Activated CD8-positive, alpha-beta memory T cell treated with anti-CD3 and anti-CD28 coated beads, Interleukin-2, amount 10 ng/mL, durations not matched to agents 7 days and 5 days (primary cell): ENCODE measurements around the gene HNF1A. TPM values are rescaled to one million over a fixed set of nuclear protein-coding genes. Genes with fewer than 3 reads are reported as not detected.

Experiments
- ATAC-seq: fragments of 150-1000 bp; cut with Tn5 transposase; one replicate; pipeline ENCODE4 v1.10.0; 2021; ENCODE audit warnings: moderate library complexity
- CTCF ChIA-PET: fragments of 350-600 bp; sonication (Branson Sonifier 250); formaldehyde crosslinking; loops from one replicate; lab custom pipeline; 2021; ENCODE audit warnings: antibody characterized with exemption; lab: Charles Lee
- DNase-seq: peaks from one replicate; pipeline ENCODE4 v3.0.0-alpha.2; 2020
- H3K27ac Mint-ChIP-seq: one replicate; pipeline ENCODE4 v1.8.0; 2021; ENCODE audit warnings: mild to moderate bottlenecking, mixed read lengths
- H3K27me3 Mint-ChIP-seq: one replicate; pipeline ENCODE4 v1.8.0; 2021; ENCODE audit warnings: mixed read lengths
- H3K36me3 Mint-ChIP-seq: one replicate; pipeline ENCODE4 v1.8.0; 2021; ENCODE audit warnings: mild to moderate bottlenecking, mixed read lengths
- H3K4me1 Mint-ChIP-seq: one replicate; pipeline ENCODE4 v1.8.0; 2021; ENCODE audit warnings: mixed read lengths
- H3K4me3 Mint-ChIP-seq: one replicate; pipeline ENCODE4 v1.8.0; 2021; ENCODE audit warnings: mild to moderate bottlenecking, moderate library complexity, mixed read lengths
- H3K9me3 Mint-ChIP-seq: one replicate; pipeline ENCODE4 v1.8.0; 2022; ENCODE audit warnings: low read depth, mixed read lengths
- total RNA-seq, 2 experiments: library from RNA; stranded (reverse); gene quantifications; one replicate each; pipeline ENCODE4 v1.2.3, GENCODE V29; 2021

Gene HNF1A
- total RNA-seq, 2 experiments from 2014 or later, result not detected

DNA sequence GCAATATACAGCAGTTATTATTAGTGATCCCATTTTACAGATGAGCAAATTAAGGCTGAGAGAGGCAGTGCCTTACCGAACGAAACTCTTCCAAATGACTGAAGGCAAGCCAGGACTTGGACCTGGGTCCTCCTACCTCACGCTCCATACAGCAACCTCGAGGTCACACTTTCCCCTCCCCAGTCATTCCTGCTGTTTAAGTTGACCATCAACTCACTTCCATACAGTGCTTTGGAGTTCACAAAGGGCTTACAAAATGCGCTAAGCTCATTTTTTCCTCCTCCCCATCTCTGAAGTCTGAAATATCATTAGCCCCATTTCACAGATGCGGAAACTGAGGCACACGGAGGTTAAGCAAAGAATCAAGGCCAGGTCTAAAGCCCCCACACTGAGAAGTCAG is 4.3 kb downstream of the HNF1A start:
- no peaks in the 10 kb centered on the region for H3K36me3 Mint-ChIP-seq
- no peak for DNase-seq
- no peak overlapping the region for H3K4me3 Mint-ChIP-seq
- no peaks in the 10 kb centered on the region for H3K27me3 Mint-ChIP-seq
- no peaks in the 10 kb centered on the region for H3K9me3 Mint-ChIP-seq
- H3K27ac Mint-ChIP-seq, result no peak overlapping the region
- no peak for ATAC-seq
- peaks cover 7% of the 10 kb centered on the region for H3K4me1 Mint-ChIP-seq
- CTCF ChIA-PET, result interaction anchor here (1.4 to 2.6 kb wide), 2 partner anchors 11 to 333 kb away, joined by 4 to 9 read pairs; no protein-coding TSS in a partner anchor

- Mint-ChIP-seq H3K4me3 (no peak overlapping the region), H3K9me3 (no peaks in the 10 kb centered on the region), H3K27ac (no peak overlapping the region), H3K4me1 (peaks cover 7% of the 10 kb centered on the region), H3K36me3 (no peaks in the 10 kb centered on the region), H3K27me3 (no peaks in the 10 kb centered on the region)
- CTCF ChIA-PET, result interaction anchor here (0.7 to 1.4 kb wide), 2 partner anchors 12 to 334 kb away, joined by 3 to 4 read pairs; no protein-coding TSS in a partner anchor
- DNase-seq, result no peak
- ATAC-seq, result no peak
Measured at GRCh38 chr12:120983759-120984158, 5.4 kb downstream of the HNF1A start.

DNA sequence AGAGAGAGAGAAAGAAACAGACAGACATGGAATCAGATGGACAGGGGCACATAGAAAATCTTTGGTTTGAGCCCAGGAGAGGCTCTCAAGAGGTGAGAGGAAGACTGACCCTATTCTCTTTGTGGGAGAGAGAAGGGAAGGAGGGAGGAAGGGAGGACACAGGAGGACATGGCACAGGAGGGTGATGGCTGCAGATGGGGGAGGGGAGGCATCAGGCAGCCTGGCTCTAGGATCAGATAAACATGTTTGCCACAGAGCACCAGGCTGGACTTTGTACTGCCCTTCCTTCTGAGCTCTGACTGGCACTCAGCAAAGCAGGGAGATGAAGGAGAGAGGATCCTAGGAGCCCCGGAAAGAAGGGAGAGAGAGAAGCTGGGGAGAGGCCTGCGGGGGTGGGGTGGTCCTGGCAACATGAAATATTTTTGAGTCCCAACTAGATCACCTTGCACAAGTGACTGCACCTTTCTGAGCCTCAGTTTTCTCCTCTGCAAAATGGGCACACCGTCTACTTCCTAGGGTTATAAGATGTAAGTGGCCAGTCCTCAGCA is 6.1 kb downstream of the HNF1A start:
- no peak overlapping the region for H3K27ac Mint-ChIP-seq
- peaks cover 7% of the 10 kb centered on the region for H3K4me1 Mint-ChIP-seq
- no peaks in the 10 kb centered on the region for H3K36me3 Mint-ChIP-seq
- no peaks in the 10 kb centered on the region for H3K9me3 Mint-ChIP-seq
- CTCF ChIA-PET, result interaction anchor here (0.7 kb wide), 1 partner anchor 13 kb away, joined by 3 read pairs; no protein-coding TSS in a partner anchor
- ATAC-seq, result no peak
- H3K27me3 Mint-ChIP-seq, result no peaks in the 10 kb centered on the region
- no peak overlapping the region for H3K4me3 Mint-ChIP-seq
- DNase-seq, result no peak

- peaks cover 2% of the 10 kb centered on the region for H3K4me1 Mint-ChIP-seq
- ATAC-seq (no peak), DNase-seq (no peak)
- no peak overlapping the region for H3K27ac Mint-ChIP-seq
- no peaks in the 10 kb centered on the region for H3K9me3 Mint-ChIP-seq
- CTCF ChIA-PET, result no interaction called here
- peaks cover 7% of the 10 kb centered on the region for H3K27me3 Mint-ChIP-seq
- no peak overlapping the region for H3K4me3 Mint-ChIP-seq
- no peaks in the 10 kb centered on the region for H3K36me3 Mint-ChIP-seq
Measured at GRCh38 chr12:120988234-120988633, 9.9 kb downstream of the HNF1A start.

- Mint-ChIP-seq H3K4me1 (peaks cover 2% of the 10 kb centered on the region), H3K27me3 (peaks cover 7% of the 10 kb centered on the region), H3K4me3 (no peak overlapping the region), H3K36me3 (no peaks in the 10 kb centered on the region), H3K9me3 (no peaks in the 10 kb centered on the region), H3K27ac (no peak overlapping the region)
- ATAC-seq (no peak), DNase-seq (no peak)
- CTCF ChIA-PET, result no interaction called here
Measured at GRCh38 chr12:120988658-120989057, 10.3 kb downstream of the HNF1A start.

GRCh38 chr12:120989687-120990086 is 11.3 kb downstream of the HNF1A start:
- peaks cover 7% of the 10 kb centered on the region for H3K27me3 Mint-ChIP-seq
- no peaks in the 10 kb centered on the region for H3K9me3 Mint-ChIP-seq
- ATAC-seq (no peak), DNase-seq (no peak)
- H3K4me1 Mint-ChIP-seq, result no peaks in the 10 kb centered on the region
- CTCF ChIA-PET, result interaction anchor here (1.1 to 1.2 kb wide), 2 partner anchors 18 to 86 kb away, joined by 3 to 5 read pairs; no protein-coding TSS in a partner anchor
- no peaks in the 10 kb centered on the region for H3K36me3 Mint-ChIP-seq
- H3K4me3 Mint-ChIP-seq, result no peak overlapping the region
- no peak overlapping the region for H3K27ac Mint-ChIP-seq

GRCh38 chr12:120990487-120991055 is 12.2 kb downstream of the HNF1A start:
- H3K4me3 Mint-ChIP-seq, result no peak overlapping the region
- ATAC-seq, result no peak
- H3K27ac Mint-ChIP-seq, result no peak overlapping the region
- CTCF ChIA-PET, result interaction anchor here (1.2 kb wide), 1 partner anchor 19 kb away, joined by 5 read pairs; no protein-coding TSS in a partner anchor
- no peaks in the 10 kb centered on the region for H3K4me1 Mint-ChIP-seq
- H3K36me3 Mint-ChIP-seq, result no peaks in the 10 kb centered on the region
- no peaks in the 10 kb centered on the region for H3K9me3 Mint-ChIP-seq
- DNase-seq, result no peak
- H3K27me3 Mint-ChIP-seq, result peaks cover 11% of the 10 kb centered on the region

DNA sequence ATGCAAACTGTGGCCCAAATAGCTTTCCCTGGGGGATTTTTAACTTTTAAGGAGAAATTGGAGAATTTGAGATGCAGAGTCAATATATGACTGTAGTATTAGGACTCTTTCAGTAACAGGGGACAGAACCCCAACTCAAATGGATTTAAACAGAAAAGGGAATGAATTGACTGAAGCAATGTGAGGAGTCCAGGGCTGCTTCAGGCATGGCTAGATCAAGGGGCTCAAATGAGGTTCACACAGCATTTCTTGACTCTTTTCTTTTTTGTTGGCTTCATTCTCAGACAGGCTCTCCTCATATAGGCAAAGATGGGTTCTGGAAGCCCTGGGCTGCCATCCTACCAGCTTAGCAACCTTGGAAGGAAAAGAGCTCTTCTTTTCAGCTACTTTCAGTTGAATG is 13.6 kb downstream of the HNF1A start:
- DNase-seq (no peak), ATAC-seq (no peak)
- Mint-ChIP-seq H3K4me1 (no peaks in the 10 kb centered on the region), H3K4me3 (no peak overlapping the region), H3K27me3 (peaks cover 11% of the 10 kb centered on the region), H3K9me3 (no peaks in the 10 kb centered on the region), H3K36me3 (no peaks in the 10 kb centered on the region), H3K27ac (no peak overlapping the region)
- CTCF ChIA-PET, result interaction anchor here (0.7 to 1.4 kb wide), 4 partner anchors 14 to 343 kb away, joined by 3 to 5 read pairs (median 4); no protein-coding TSS in a partner anchor

GRCh38 chr12:120992989-120993388 is 14.6 kb downstream of the HNF1A start:
- H3K9me3 Mint-ChIP-seq, result no peaks in the 10 kb centered on the region
- CTCF ChIA-PET, result interaction anchor here (0.8 to 1.4 kb wide), 2 partner anchors 13 to 21 kb away, joined by 3 to 4 read pairs; no protein-coding TSS in a partner anchor
- H3K4me3 Mint-ChIP-seq, result no peak overlapping the region
- no peaks in the 10 kb centered on the region for H3K36me3 Mint-ChIP-seq
- H3K27ac Mint-ChIP-seq, result no peak overlapping the region
- ATAC-seq (no peak), DNase-seq (no peak)
- H3K27me3 Mint-ChIP-seq, result peaks cover 11% of the 10 kb centered on the region
- no peaks in the 10 kb centered on the region for H3K4me1 Mint-ChIP-seq

- Mint-ChIP-seq H3K27me3 (peaks cover 11% of the 10 kb centered on the region), H3K4me1 (no peaks in the 10 kb centered on the region), H3K4me3 (no peak overlapping the region), H3K36me3 (no peaks in the 10 kb centered on the region), H3K9me3 (no peaks in the 10 kb centered on the region), H3K27ac (no peak overlapping the region)
- CTCF ChIA-PET, result no interaction called here
- no peak for DNase-seq
- no peak for ATAC-seq
Measured at GRCh38 chr12:120993496-120993895, 15.2 kb downstream of the HNF1A start.

GRCh38 chr12:120994059-120994458 is 15.7 kb downstream of the HNF1A start:
- ATAC-seq (no peak), DNase-seq (no peak)
- Mint-ChIP-seq H3K27me3 (peaks cover 11% of the 10 kb centered on the region), H3K4me3 (no peak overlapping the region), H3K27ac (no peak overlapping the region), H3K9me3 (no peaks in the 10 kb centered on the region), H3K4me1 (no peaks in the 10 kb centered on the region), H3K36me3 (no peaks in the 10 kb centered on the region)
- CTCF ChIA-PET, result no interaction called here

DNA sequence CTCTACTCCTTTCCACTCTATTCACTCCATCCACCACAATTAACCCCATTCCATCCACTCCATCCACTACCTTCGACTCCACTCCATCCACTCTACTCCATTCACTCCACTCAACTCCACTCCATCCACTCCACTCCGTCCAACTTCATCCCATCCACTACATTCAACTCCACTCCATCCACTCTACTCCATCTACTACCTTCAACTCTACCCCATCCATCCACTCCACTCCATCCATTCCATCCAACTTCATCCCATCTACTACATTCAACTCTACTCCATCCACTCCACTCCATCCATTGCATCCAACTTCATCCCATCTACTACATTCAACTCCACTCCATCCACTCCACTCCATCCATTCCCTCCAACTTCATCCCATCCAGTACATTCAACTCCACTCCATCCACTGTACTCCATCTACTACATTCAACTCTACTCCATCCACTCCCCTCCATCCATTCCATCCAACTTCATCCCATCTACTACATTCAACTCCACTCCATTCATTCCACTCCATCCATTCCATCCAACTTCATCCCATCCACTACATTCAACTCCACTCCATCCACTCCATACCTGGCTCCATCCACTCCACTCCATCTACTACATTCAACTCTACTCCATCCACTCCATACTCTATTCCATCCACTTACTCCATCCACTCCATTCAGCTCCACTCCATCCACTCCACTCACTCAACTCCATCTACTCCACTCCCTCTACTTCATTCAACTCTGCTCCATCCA is 16.4 kb downstream of the HNF1A start:
- ATAC-seq (no peak), DNase-seq (no peak)
- Mint-ChIP-seq H3K4me3 (no peak overlapping the region), H3K27ac (no peak overlapping the region), H3K36me3 (no peaks in the 10 kb centered on the region), H3K27me3 (peaks cover 8% of the 10 kb centered on the region), H3K4me1 (no peaks in the 10 kb centered on the region), H3K9me3 (no peaks in the 10 kb centered on the region)
- CTCF ChIA-PET, result no interaction called here

GRCh38 chr12:120996133-120996746 is 17.9 kb downstream of the HNF1A start:
- Mint-ChIP-seq H3K36me3 (no peaks in the 10 kb centered on the region), H3K27me3 (peaks cover 7% of the 10 kb centered on the region), H3K4me1 (no peaks in the 10 kb centered on the region), H3K4me3 (no peak overlapping the region), H3K27ac (no peak overlapping the region), H3K9me3 (no peaks in the 10 kb centered on the region)
- CTCF ChIA-PET, result no interaction called here
- DNase-seq (no peak), ATAC-seq (no peak)
